Colon (tissue), 2 donors: ENCODE measurements around the gene SECTM1.

Source experiments
- FAIRE-seq: peaks from 2 replicates; lab custom pipeline; 2012; peaks lifted over from hg19 to GRCh38; lab: Jason Lieb, UNC
- donor health status: control.
- donor health status: control.

Gene SECTM1

DNA sequence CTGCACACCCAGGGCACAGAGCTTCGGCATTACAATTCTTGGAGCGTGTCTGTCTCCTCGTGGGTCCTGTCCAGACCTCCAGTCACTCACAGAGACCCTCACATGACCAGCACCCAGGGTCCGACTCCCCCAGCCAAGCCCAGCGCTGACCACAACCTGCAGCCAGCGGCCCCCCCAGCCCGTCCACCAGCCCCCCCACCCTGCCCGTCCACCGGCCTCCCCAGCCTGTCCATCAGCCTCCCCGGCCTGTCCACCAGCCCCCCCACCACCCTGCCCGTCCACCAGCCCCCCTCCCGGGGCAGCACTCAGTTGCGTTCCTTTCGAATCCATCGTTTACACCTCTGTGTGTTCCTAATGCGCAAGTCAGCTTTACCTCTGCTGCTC, 5.8 kb downstream of the SECTM1 start:
- FAIRE-seq, result no peak

DNA sequence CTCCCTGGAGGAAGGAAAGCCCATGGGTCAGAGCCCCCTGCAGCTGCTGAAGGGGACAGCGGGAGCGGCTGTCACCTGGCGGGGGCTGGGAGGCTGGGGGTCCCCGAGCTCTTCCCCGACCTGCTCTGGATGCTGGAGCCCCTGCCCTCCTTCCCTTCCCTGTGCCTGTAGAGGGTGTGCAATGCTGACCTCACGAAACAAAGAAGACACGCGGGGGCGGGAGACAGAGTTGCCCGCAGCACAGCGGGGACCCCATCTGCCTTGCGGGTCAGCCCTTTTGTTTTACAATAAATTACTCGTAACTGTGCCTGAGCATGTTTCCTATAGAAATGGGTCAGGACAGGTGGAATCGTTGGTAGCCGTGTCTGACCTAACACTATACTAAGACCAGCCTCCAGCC, 6.3 kb downstream of the SECTM1 start:
- no peak for FAIRE-seq

DNA sequence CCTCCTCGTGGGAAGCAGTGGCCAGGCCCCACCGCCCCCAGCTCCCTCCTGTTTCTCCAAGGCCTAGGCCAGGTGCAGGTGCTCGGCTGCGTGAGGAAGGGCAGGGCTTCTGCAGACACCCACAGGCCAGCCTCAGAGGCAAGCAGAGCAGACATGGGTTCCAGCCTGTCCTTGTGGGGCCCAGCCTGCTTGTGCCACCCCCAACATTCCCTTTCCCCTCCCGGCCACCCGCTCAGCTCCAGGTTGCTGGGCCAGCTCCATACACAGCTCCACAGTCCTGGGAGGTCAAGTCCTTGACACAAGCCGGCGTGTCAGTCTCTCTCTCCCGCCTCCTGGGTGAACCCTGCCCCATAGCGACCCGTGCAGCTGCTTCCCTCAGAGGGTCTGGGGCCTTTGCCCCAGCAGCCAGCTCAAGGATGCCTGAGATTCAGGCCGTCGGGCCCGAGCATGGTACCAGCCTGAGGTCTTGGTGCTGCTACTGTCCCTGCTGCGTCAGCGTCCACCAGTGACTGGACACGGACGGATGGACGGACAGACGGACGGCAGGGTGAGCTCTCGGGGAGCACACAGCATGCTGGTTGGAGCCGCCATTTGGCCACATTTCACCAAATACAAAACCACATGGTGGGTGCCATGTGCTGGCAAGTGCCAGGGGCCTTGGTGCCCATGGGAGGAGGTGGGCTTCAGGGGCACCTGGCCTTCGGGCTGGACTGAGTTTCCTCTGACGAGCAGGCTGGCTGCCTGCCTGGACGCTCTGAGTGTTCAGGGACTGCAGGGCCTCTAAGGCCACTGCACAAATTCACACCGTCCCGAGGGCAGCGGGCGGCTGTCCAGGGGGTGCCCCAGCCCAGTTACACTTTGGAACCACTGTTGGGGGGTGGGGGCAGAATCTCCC, 8.0 kb downstream of the SECTM1 start:
- no peak for FAIRE-seq

DNA sequence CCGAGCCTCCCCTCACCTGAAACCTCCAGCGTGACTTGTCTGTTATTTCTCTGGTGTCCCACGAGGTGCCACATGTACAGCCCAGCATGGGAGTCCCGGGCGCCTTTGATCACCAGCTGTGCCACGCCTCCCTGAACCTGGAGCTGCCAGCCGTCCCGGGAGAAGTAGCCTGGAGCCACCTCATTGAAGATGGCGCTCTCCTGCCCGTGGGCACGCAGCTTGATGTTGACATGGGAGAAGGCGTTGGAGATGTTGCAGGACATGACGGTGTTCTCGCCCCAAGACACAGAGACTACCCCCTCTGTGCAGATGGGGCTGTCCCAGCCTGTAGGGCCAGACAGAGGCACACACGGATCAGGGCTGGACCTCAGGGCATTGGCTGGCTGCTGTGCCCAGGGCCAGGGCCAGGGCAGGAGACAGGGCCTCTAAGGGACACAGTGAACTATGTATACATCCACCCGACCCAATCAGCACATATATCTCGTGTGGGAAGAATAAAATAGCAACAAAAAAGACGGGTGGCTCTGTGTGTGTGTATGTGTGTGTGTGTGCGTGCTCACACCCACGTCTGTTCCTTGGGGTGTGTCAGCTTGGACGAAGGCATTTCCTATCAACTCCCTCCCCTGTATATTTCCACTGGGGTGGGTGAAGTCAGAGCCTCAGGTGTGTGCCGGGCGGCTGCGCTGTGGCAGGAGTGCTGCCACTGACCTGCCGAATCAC, 8.8 kb downstream of the SECTM1 start:
- FAIRE-seq, result no peak

DNA sequence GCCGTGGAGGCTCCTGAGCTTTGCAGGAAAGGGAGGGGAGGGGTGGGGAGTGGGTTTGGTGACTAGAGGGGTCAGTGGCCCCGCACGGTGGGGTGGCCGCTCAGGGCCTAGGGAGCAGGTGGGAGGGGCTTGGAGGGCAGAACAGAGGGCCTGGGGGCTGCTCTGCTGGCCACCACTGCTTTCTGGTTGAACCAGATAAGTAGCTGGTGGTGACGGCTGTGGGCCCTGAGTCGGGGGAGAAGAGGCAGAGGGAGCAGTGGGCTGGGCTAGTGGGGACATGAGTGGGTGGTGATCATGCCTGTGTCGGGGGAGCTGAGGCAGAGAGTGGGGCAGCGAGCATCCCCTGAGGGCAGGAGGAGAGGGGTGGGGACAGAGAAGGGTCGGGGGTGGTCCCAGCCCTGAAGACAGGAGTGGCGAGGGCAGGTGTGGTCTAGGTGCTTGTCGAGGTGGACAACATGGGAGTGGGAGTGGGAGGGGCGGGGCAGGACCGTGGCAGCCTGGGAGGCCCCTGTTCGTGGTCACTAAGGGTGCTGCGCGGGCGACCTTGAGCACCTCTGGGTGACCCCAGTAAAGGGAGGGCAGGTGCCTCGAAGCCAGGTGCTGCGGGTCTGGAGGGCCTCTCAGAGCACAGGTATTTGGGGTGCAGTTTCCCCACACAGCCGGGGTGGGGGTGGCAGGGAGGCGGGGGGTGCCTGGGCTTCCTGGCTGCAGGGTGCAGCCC, 9.9 kb downstream of the SECTM1 start:
- FAIRE-seq, result no peak

DNA sequence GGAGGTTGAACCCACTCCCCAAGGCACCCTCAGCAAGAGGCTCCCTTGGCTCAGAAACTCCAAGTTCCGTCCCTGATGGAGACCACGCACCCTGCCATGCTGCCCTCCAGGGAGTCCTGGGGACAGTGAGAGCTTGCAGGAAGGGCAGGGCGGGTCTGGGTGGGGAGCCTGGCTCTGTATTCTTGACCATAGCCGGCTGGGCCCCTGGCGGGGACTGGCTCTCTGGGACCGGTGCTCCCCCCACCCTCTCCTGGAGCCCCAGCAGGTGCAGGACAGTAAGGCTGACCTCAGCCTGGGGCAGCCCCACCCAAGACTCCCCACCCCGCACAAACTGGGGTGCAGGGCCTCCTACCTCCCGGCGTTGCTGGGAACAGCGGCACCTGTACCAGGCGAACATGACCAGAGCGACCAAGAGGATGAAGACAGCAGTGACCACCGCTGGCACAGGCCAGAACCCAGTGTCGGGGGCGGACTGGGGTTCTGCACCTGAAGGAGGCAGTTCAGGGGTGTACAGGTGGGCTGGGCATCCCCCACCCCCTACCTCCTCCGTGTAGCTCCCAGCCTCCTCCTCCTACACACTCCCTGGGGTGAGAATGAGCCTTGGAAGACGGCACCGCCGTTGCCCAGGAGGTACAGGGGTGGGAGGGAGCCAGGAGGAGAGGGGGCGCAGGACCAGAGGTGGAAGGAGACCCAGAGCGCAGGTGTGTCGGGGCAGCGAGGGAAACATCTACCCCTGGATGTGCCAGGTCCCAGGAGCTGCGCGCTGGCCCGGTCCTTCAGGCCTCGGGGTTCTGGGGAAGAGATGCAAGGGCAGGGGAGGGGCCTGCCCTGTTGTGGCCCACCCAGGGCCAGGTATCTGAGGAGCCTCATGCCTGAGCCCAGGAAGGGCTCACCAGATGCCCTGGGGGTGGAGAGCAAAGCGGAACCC, 10.8 kb downstream of the SECTM1 start:
- FAIRE-seq, result no peak

DNA sequence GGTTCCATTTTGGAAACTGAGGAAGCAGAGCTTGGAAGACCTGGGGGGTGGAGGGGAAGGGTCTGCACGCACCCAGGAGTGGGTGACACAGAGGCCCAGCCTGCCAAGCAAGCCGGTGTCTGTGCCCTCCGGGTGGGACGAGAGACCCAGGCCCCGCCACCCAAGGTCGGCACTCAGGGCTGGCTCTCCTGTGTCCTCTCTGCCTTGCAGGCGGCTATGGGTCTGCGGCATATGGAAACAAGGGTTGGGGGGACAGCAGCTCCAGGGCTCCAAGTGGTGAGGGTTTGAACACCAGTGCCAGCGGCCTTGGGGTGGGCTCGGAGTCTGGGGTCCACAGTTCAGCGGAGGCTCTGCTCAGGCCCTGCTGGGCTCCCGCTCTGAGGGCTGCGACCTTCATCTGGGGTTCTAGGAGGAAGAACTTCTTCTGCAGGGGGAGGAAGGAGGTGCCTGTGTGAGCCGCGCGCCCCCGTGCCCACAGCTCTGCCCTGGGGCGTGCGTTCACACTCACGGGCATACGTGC, 11.6 kb downstream of the SECTM1 start:
- no peak for FAIRE-seq

DNA sequence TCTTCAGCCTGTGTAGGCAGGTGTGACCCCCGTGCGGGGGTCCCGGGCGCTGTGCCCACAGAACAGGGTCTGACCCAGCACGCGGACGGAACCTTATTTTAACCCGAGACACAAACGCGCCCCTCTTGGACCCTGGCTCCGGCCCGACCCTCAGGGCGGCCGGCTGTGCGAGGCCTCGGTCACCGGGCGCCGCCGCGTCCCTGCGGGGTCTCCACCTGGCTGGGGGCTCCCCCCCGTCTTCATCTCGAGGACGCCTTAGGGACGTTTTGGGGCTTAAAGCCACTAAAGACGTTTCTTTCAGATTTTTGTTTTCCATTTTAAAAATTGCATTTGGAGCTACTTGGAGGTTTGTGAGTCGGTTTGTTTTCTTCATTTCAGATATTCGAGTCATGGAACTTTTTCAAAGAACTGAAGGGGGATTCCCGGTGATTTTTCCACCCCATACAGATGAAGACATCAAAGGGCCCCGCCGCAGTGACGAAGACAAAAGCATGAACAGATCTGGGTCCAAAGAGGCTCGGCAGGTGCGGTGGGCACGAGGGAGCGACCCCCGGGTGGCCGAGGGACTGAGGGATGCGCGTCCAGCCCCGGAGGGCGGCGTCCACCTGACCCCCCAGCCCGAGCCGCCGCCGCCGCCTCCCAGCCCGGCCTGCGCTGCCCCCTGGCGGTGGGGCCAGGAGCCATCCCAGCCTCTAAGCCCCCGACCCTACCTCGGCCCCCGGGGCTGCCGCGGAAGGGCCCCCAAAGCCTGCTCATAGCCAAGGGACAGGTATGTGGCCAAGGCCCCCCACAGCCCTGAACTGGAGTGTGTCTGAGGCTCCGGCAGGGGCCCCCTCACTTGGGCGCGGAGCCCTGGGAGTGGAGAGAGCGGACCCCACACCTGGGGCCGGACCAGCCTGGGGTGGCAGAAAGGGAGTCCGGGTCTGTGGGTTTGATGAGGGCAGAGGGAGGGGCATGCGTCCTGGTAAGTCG, 12.3 kb downstream of the SECTM1 start:
- no peak for FAIRE-seq

DNA sequence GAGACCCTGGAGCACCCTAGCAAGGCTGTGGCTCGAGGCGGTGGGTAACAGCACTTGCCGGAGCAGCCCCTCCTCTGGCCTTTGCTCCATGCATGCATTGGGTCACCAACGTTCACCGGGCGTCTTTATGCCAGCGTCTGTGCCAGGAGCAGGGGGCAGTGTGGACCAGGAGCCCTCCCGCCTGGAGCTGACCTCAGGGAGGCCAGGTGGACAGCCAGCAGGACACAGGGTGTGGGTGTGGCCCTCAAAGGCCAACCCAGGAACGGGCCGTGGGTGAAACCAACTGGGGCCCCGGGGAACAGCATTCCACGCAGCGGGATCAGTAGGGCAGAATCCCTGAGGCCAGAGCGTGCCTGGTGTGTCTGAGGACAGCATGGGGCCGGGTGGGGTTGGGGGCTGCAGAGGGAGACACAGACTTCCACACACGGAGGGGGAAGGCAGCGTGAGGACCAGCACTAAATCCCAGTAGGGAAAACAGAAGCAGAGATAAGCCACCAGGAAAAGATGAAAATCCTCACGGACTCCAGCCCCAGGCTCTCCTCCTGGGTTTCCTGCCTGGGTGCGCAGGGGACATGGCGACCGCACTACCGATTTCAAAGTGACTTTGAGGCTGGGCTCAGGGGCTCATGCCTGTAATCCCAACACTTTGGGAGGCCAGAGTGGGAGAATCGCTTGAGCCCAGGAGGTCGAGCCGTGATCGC, 13.3 kb downstream of the SECTM1 start:
- no peak for FAIRE-seq

DNA sequence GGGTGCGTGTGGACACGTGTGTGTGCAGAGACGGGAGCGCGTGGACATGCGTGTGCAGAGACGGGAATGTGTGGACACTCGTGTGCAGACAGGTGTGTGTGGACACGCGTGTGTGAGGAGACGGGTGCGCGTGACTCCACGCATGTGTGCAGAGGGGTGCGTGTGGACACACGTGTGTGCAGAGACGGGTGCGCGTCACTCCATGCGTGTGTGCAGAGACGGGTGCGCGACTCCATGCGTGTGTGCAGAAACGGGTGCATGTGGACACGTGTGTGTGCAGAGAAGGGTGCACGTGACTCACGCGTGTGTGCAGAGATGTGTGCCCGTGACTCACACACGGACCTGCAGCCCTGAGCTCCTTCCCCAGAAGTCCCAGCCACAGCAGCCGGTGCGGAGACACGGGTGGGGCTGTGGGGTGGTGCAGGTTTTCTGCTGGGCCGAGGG, 13.9 kb downstream of the SECTM1 start:
- FAIRE-seq, result no peak

DNA sequence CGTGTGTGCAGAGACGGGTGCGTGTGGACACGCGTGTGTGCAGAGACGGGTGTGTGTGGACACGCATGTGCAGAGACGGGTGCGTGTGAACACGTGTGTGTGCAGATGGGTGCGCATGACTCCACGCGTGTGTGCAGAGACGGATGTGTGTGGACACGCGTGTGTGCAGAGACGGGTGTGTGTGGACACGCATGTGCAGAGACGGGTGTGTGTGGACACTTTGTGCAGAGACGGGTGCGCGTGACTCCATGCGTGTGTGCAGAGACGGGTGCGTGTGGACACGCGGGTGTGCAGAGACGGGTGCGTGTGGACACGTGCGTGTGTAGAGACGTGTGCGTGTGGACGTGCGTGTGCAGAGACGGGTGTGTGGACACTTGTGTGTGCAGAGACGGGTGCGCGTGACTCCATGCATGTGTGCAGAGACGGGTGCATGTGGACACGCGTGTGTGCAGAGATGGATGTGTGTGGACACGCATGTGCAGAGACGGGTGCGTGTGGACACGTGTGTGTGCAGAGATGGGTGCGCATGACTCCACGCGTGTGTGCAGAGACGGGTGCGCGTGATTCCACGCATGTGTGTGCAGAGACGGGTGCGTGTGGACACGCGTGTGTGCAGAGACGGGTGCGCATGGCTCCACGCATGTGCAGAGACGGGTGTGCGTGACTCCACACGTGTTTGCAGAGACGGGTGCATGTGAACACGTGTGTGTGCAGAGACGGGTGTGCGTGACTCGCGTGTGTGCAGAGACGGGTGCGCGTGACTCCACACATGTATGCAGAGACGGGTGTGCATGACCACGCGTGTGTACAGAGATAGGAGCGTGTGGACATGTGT, 14.6 kb downstream of the SECTM1 start:
- no peak for FAIRE-seq

DNA sequence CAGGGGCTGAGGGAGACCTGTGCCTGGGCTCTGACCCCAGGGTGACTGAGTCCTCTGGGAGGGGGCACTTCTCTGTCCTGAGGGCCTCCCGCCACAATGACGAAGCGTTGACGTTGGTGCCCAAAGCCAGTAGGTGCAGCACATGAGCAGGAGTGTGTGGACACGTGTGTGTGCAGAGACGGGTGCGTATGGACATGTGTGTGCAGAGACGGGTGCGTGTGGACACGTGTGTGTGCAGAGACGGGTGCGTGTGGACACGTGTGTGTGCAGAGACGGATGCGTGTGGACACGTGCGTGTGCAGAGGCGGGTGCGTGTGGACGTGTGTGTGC, 15.4 kb downstream of the SECTM1 start:
- no peak for FAIRE-seq

DNA sequence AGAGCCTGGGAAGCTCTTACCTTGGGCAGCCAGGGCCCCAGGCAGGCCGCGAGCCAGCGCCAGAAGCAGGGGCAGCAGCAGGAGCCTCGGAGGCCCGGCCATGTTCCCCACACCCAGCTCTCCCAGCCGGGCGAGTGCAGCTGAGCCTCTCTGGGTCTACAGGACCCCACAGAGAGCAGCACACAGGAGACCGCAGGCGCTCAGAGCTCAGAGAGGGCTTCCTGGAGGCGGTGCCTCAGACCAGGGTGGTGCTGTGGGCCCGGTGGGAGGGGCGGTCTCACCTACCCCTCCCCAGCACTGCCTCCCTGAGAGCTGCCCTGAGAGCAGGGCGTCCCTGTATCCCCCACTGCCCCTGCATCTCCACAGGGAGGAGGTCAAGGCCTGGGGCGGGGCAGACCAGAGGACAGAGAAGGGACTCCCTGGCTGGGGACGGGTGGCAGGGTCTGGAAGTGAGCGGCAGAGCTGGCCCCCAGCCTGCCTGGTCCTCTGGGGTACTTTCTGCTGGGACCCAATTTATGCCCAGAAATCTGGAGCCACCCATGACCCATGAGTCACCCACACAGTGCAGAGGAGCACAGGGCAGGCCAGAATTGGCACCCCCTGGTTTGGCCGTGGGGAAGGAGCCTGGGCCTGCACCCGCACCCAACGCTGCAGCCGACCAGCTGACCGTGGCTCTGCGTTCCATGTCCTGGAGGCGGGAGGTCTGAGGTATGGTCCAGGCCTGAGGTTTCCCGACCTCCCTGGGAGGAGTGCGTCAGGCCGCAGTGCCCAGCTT, 16.0 kb downstream of the SECTM1 start, which contains the start of gene CD7:
TSS of gene CD7 (minus strand) at position 215 of the 775 bp plus-strand sequence. CDS start at position 102, 113 bp downstream.
- FAIRE-seq, result no peak

DNA sequence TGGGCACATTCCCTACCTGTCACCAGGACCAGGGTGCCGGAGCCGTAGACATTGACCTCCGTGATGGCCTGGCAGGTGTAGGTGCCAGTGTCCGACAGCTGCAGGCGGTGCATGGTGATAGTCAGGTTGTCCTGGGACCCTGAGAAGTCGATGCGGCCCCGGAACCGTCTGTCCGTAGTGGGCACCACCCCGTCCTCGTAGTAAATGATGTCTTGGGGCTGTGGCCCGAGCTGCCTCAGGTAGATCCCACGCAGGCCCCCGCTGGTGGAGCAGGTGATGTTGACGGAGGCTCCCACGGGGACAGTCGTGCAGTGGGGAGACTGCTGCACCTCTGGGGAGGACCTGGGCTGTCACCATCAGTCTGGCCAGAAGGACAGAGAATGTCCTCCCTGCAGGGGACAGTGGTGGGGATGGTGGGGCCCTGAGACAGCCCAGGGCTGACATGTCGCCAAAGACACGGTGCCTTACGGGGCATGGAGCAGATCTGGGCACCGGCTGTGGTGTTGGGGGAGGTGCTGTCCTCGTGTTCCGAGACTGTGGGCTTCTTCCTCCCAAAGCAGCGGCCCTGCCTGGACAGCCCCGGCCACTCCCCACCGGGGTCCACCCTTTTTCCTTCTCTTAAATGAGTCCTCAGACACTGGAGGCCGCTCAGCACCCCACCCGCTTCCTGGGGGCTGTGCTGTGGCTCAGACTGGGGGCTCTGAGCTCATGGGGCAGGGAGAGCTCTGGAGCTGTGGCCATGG, 16.7 kb downstream of the SECTM1 start:
- FAIRE-seq, result no peak

DNA sequence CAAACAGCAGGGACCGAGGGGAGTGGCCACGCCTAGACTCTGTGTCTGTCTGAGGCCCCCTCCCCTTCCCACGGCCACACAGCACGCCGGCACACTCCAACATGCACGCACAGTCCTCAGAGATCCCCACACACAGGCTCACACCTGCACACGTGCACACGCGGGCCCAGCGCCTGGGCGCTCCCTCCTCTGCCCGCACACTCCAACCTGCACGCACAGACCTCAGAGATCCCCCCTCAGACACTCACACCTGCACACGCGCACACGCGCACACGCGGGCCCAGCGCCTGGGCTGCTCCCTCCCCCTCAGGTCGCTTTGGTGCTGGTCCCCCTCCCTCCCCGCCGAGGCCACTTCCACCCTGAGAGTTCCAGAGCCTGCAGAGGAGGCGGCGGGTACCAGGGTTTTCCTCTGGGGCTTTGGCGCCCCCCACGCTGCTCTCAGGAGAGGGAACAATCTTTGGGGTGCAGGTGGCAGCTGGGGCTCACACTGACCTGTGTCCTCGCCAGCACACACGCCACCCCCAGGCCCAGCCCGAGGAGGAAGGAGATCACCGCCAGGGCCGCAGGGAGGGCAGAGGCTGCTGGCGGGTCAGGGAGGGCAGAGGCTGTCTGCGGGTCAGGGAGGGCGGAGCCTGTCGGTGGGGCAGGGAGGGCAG, 17.7 kb downstream of the SECTM1 start:
- no peak for FAIRE-seq

DNA sequence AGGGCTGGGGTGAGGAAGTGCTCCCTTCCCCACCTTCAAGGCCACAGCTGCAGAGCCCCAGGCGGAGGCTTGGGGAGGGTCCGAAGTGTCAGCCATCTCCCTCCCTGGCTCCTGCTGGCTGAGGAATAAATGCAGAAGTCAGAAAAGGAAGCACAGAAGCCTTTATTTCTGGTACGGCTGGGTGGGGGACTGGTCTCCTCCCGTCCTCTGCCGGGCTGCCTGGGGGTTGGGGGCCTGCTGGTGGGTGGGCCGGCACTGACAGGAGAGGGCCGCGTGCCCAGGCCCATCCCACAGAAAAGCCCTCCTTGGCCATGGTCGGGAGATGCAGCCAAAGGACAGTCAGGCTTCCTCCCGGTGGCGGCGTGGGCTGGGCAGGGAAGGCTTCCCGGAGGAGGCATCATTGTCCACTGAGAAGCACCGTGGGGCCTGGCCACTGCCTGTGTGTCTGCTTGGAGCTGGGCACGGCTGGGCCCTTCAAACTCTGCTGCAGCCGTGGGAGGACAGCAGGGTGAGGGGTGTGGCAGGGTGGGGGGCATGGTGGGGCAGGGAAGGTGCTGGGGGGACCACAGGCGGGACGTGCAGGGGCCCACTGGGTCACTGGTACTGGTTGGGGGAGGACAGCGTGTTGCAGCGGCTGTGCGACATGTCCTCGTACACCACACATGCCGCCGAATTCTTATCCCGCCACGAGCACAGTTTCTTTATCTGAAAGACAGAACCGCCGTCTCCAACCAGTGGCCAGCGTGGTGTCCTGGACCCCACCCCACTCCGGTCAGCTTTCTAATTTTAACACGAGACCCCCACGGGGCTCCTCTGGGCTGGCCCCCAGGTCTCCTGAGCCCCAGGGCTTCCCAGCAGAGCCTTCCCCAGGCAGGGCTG, 18.6 kb downstream of the SECTM1 start:
- FAIRE-seq, result no peak
